ENCODE data around the gene GRIP2.
A peak's percentile ranks its signal among the peaks of the same experiment; 100 is the strongest.

GRIP2 gene

DNA sequence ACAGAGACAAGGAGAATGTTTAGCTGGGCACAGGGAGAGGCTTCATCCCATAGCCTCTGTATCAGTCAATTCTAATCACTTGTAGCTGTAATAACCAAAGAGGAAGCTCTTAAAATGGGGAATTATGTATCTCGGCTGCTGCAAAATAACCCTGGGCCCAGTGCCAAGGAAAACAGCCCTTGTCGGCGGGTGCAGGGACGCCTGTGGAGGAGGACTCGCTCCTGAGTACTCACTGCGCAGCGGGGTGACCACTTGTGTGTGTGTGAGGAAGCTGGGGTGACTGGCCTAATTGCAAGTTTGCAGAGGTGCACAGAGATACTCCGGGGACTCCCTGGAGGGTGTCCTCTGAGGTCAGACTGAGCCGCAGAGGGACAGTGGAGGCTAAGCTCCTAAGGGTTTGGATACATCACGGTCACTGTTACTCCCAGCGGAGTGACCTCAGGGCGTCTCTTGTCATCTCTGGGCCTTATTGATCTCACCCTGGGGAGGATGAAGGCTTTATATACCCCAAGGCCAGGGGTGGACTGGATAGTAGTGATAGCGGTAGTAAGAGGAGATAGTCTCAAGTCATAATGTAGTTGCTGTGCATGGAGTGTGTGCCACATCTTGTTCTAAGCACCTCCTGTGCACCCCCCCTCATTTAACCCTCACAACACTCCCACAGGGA is 100.5 kb downstream of the GRIP2 start (continued):
- TF ChIP-seq, protein P1, sequence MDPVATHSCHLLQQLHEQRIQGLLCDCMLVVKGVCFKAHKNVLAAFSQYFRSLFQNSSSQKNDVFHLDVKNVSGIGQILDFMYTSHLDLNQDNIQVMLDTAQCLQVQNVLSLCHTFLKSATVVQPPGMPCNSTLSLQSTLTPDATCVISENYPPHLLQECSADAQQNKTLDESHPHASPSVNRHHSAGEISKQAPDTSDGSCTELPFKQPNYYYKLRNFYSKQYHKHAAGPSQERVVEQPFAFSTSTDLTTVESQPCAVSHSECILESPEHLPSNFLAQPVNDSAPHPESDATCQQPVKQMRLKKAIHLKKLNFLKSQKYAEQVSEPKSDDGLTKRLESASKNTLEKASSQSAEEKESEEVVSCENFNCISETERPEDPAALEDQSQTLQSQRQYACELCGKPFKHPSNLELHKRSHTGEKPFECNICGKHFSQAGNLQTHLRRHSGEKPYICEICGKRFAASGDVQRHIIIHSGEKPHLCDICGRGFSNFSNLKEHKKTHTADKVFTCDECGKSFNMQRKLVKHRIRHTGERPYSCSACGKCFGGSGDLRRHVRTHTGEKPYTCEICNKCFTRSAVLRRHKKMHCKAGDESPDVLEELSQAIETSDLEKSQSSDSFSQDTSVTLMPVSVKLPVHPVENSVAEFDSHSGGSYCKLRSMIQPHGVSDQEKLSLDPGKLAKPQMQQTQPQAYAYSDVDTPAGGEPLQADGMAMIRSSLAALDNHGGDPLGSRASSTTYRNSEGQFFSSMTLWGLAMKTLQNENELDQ (tag by site-specific recombination; IDR thresholded peaks at IDR 0.05; ENCODE audit: low read depth): 0 out of 2 replicates have a peak, but pooled peaks have one; percentile 28
- TF ChIP-seq KLF8 (tag by site-specific recombination; IDR thresholded peaks at IDR 0.05) (no peak), ZNF544 (tag by site-specific recombination; IDR thresholded peaks at IDR 0.05) (no peak), ZNF600 (tag by site-specific recombination; IDR thresholded peaks at IDR 0.05) (peak; percentile 77), ZNF843 (tag by site-specific recombination; IDR thresholded peaks at IDR 0.05) (peak; percentile 95), ZNF596 (tag by site-specific recombination; IDR thresholded peaks at IDR 0.05) (peak; percentile 86), ZBTB21 (tag by site-specific recombination; IDR thresholded peaks at IDR 0.05) (peak; percentile 91), WT1 (tag by site-specific recombination; IDR thresholded peaks at IDR 0.05) (peak; percentile 79), ZXDB (tag by site-specific recombination; IDR thresholded peaks at IDR 0.05) (peak; percentile 83), ZNF677 (tag by site-specific recombination; IDR thresholded peaks at IDR 0.05) (no peak), ZNF16 (tag by site-specific recombination; IDR thresholded peaks at IDR 0.05; ENCODE audit: low read depth) (no peak), ZNF140 (tag by site-specific recombination; IDR thresholded peaks at IDR 0.05) (no peak), ZNF585B (tag by site-specific recombination; IDR thresholded peaks at IDR 0.05) (no peak), ZNF660 (tag by site-specific recombination; IDR thresholded peaks at IDR 0.05) (peak; percentile 96), ZSCAN30 (tag by site-specific recombination; IDR thresholded peaks at IDR 0.05) (peak; percentile 93), BCL11A (tag by site-specific recombination; IDR thresholded peaks at IDR 0.05; ENCODE audit: low read depth) (0 out of 2 replicates have a peak, but pooled peaks have one; percentile 69), ZNF324 (tag by site-specific recombination; IDR thresholded peaks at IDR 0.05) (peak; percentile 93), ZFP37 (tag by site-specific recombination; IDR thresholded peaks at IDR 0.05) (no peak), MEIS1 (CRISPR knock-in tag; IDR thresholded peaks at IDR 0.05; ENCODE audit: borderline replicate concordance) (no peak), ZSCAN23 (tag by site-specific recombination; IDR thresholded peaks at IDR 0.05) (peak; percentile 72; the same call in 1 of the 2 replicates), ZNF37A (tag by site-specific recombination; IDR thresholded peaks at IDR 0.05) (no peak), ZNF391 (tag by site-specific recombination; IDR thresholded peaks at IDR 0.05; ENCODE audit: borderline replicate concordance, low read depth) (peak; percentile 84; the same call in 1 of the 2 replicates), HOXA7 (CRISPR knock-in tag; IDR thresholded peaks at IDR 0.05; ENCODE audit: borderline replicate concordance) (no peak), YY2 (tag by site-specific recombination; IDR thresholded peaks at IDR 0.05) (no peak)
- TF ChIP-seq, protein P2, sequence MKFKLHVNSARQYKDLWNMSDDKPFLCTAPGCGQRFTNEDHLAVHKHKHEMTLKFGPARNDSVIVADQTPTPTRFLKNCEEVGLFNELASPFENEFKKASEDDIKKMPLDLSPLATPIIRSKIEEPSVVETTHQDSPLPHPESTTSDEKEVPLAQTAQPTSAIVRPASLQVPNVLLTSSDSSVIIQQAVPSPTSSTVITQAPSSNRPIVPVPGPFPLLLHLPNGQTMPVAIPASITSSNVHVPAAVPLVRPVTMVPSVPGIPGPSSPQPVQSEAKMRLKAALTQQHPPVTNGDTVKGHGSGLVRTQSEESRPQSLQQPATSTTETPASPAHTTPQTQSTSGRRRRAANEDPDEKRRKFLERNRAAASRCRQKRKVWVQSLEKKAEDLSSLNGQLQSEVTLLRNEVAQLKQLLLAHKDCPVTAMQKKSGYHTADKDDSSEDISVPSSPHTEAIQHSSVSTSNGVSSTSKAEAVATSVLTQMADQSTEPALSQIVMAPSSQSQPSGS (tag by site-specific recombination; IDR thresholded peaks at IDR 0.05; ENCODE audit: low read depth): peak; percentile 49
- TF ChIP-seq, protein P3, sequence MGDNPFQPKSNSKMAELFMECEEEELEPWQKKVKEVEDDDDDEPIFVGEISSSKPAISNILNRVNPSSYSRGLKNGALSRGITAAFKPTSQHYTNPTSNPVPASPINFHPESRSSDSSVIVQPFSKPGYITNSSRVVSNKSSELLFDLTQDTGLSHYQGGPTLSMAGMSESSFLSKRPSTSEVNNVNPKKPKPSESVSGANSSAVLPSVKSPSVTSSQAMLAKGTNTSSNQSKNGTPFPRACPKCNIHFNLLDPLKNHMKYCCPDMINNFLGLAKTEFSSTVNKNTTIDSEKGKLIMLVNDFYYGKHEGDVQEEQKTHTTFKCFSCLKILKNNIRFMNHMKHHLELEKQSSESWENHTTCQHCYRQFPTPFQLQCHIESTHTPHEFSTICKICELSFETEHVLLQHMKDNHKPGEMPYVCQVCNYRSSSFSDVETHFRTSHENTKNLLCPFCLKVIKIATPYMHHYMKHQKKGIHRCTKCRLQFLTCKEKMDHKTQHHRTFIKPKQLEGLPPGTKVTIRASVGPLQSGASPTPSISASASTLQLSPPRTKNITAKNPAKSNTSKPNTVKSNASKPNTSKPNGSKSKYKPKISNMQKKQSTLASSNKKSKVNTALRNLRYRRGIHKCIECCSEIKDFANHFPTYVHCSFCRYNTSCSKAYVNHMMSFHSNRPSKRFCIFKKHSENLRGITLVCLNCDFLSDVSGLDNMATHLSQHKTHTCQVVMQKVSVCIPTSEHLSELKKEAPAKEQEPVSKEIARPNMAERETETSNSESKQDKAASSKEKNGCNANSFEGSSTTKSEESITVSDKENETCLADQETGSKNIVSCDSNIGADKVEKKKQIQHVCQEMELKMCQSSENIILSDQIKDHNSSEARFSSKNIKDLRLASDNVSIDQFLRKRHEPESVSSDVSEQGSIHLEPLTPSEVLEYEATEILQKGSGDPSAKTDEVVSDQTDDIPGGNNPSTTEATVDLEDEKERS (tag by site-specific recombination; IDR thresholded peaks at IDR 0.05): no peak
- TF ChIP-seq, protein P4, sequence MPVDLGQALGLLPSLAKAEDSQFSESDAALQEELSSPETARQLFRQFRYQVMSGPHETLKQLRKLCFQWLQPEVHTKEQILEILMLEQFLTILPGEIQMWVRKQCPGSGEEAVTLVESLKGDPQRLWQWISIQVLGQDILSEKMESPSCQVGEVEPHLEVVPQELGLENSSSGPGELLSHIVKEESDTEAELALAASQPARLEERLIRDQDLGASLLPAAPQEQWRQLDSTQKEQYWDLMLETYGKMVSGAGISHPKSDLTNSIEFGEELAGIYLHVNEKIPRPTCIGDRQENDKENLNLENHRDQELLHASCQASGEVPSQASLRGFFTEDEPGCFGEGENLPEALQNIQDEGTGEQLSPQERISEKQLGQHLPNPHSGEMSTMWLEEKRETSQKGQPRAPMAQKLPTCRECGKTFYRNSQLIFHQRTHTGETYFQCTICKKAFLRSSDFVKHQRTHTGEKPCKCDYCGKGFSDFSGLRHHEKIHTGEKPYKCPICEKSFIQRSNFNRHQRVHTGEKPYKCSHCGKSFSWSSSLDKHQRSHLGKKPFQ (tag by site-specific recombination; IDR thresholded peaks at IDR 0.05): peak; percentile 88
- TF ChIP-seq, protein P5, sequence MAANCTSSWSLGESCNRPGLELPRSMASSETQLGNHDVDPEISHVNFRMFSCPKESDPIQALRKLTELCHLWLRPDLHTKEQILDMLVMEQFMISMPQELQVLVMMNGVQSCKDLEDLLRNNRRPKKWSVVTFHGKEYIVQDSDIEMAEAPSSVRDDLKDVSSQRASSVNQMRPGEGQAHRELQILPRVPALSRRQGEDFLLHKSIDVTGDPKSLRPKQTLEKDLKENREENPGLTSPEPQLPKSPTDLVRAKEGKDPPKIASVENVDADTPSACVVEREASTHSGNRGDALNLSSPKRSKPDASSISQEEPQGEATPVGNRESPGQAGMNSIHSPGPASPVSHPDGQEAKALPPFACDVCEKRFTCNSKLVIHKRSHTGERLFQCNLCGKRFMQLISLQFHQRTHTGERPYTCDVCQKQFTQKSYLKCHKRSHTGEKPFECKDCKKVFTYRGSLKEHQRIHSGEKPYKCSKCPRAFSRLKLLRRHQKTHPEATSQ (tag by site-specific recombination; IDR thresholded peaks at IDR 0.05): no peak
